Nucleus accumbens (tissue), 56 donors: ENCODE results near the gene STAB2.
"Not testable (repeated sequence)": the region's sequence is repeated elsewhere in the genome, so short reads cannot be mapped to it uniquely, and the experiment has no call there.

Experiments used
- DNase-seq, 56 donors: peaks; one replicate each; lab custom pipeline; 2025; lab: John Stamatoyannopoulos, UW

The STAB2 gene

DNA sequence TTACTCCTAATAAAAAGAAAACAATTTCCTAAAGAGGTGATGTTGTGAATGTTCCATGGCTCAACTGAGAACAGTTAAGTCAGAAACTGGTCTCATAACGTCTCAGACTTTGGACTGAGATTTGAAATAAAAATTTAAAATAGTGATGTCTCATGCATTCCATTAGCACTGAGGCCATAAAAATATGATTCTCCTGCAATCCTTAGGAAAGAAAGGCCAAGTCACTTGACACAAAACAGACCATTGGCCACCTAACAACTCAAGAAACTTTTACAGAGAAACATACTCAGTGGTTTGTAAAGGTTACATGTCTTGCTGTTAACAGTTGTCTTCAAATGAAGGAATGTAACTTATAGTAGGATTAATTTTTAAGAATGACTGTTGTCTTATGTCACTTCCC, 58.1 kb downstream of the STAB2 start:
- DNase-seq = no peak

DNA sequence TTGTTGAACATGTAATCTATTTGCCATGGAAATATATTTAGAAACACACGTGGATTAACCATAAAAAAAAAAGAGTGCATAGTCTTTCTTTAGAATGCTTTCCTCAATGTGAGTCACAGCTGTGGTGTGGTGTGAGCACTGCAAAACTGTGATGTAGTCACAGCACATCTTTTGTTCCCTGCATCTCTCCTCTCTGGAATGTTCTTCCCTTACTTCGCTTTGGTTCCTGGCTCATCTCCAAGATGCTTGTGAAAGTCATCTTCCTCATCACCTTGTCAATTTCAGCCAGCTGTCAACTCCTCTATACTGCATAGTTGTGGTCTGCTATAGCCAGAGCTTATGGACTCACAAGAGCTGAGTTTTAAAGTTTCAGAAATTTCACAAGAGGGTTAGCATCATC, 60.2 kb downstream of the STAB2 start:
- peak in 1 of 56 donors; percentile 2 for DNase-seq

GRCh38 chr12:103652808-103653207, 65.7 kb downstream of the STAB2 start:
- no peak for DNase-seq

DNA sequence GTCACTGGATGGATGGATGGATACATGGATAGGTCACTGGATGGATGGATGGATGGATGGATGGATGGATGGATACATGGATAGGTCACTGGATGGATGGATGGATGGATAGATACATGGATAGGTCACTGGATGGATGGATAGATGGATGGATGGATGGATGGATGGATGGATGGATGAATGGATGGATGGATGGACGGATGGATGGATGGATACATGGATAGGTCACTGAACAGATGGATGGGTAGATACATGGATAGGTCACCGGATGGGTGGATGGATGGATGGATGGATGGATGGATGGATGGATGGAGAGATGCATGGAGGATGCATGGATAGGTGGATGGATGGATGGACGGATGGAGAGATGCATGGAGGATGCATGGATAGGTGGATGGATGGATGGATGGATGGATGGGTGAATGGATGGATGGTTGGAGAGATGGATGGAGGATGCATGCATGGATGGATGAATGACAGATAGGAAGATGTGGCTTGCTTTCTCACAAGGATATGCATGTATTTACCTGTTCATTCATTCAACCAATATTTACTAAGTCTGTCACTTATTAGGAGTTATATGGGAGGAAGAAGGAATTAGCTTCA, 66.6 kb downstream of the STAB2 start:
- not testable (repeated sequence) for DNase-seq

DNA sequence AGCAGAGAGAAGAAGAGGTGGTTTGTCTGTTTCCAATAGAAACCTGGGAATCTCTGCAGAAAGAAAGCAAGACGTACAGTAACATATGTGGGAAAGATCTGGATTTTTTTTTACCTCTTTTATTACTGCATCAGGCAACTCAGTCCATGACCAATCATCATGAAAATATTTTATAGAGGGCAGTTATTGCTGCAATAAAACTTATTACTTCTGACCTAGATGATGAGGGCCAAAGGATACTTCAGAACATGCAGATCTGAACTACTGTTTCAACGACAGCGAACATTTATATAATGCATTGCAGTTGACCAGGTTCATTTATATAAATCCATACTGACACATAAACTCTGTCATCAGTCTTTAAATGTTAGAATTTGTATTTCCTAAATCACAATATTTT, 67.7 kb downstream of the STAB2 start:
- no peak for DNase-seq

GRCh38 chr12:103656291-103656690, 69.2 kb downstream of the STAB2 start:
- no peak for DNase-seq

DNA sequence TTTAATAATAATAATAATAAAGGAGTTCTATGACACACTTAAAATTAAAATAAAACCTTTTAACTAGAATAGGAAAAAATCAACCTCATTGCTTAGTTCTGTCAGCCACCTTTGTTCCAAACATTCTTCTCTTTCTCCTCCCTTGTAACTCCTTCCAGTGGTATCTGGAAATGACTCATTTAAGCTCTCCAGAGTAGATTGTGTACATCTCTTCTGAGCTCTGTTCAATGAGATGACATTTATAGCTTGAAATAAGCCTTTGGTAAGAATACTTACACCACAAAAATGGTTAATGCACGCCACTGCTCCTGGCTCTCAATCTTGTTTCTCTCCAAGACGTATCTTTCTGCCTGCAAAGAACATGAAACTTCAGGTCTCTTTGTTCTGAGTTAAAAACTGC, 70.3 kb downstream of the STAB2 start:
- no peak for DNase-seq

DNA sequence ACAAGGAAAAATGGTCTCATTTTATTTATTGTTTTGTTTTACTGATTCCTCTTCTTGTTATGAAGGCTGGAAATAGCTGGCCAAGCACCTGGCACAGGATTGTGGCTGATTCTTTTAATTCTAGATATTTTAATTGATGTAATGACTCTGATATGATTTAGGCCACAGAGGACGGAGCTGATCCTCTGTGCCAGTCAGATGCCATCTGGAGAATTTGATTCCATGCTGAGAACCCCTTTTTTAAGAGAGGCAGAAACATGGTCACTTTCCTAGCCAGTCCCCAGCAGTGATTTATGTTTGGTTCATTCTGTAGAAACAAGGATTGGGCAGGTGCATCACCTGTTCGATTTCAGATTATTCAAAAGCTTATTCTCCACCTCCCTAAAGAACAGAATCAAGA, 77.6 kb downstream of the STAB2 start:
- DNase-seq = no peak

DNA sequence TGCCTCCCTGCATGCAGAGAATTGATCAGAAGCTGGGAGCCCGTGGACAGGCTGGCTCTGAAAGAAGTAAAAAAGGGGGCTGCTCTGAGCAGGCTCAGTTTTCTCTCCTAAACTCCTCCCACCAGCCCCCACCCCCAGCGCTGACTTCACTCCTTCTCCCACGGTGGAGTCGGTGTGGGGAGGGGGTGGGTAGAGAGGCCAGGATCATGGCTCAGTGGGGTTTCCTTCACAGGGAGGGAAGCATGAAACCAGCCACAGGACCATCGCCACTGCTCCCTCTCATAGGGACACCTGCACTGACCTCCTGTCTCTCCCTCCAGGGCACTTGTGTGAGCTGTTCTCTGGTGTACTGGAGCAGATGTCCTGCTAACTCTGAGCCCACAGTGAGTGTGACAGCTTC, 78.9 kb downstream of the STAB2 start:
- DNase-seq = no peak

GRCh38 chr12:103667125-103667524, 80.1 kb downstream of the STAB2 start:
- DNase-seq = no peak

DNA sequence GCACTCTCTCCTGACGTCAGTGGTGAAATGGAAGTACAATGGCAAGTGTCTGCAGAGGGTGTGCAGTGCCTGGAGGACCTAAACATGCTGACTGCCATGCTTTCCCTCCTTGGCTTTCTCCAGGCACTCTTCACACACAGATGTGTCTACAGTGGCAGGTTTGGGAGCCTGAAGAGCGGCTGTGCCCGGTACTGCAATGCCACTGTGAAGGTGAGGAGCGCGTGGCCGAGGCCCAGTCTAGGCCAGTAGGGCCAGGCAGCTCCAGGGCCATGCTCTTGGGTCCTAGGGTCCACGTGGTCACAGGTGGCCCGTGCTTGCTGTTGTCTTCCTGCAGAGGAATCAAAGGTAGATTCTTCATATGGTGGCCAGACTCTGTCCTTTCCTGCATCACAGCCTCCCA, 81.4 kb downstream of the STAB2 start:
- DNase-seq = no peak

- DNase-seq = no peak
Observed at GRCh38 chr12:103671367-103671766, 84.3 kb downstream of the STAB2 start.

GRCh38 chr12:103672401-103673119, 85.5 kb downstream of the STAB2 start:
- DNase-seq = no peak

- no peak for DNase-seq
Observed at GRCh38 chr12:103673487-103673886, 86.4 kb downstream of the STAB2 start.

DNA sequence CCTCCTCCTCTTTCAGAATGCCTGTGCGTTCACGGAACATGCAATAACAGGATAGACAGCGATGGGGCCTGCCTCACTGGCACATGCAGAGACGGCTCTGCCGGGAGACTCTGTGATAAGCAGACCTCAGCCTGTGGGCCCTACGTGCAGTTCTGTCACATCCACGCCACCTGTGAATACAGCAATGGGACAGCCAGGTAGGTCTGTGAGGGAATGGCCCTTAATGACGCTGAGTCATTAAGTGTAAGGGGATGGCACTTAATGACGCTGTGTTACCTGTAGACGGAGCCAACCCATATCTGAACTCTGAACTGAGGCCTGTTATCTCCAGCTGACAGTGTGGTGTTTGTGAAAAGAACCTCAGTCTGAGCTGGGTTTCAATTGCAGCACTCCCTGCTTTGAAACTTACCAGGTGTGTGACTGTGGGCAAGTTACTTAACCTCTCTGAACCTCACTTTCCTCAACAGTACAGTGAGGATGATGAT, 86.9 kb downstream of the STAB2 start:
- DNase-seq = no peak

DNA sequence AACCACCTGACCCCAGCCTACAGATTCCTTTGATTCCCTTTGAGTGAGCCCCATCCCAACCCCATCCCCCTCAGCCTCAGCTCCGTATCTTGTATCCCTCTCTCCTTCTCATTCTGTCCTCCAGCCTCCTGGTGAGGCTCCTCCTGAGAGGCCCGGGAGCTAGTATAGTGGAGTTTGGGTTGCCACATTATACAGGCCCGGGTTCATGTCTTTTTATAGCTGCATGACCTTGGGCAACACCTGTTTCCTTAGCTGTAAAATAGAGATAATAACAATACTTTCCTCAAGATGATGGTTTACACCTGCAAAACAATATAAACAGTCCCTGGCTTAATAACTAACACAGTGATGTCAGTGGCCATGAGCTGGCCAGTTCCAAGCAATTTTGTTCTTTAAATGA, 89.8 kb downstream of the STAB2 start:
- DNase-seq = no peak

GRCh38 chr12:103677341-103677740, 90.3 kb downstream of the STAB2 start:
- DNase-seq = no peak

DNA sequence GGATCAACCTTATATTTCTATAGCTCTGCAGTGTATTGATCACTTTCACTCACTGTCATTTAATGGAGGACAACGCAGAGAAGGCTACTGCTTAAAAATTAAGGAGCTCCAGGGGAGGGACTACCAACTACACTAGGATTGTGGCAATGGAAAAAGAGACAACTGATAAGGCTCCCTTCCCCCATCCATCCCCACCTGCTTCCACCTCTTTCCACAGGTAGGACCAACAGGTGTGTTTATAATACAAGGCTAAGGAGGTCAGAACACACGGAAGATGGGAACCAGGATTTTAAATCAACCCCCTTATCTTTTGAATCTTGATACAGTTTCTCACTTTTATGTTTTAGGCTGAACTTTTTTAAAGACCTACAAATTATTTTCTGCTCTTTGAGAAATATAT, 90.8 kb downstream of the STAB2 start:
- DNase-seq = no peak

DNA sequence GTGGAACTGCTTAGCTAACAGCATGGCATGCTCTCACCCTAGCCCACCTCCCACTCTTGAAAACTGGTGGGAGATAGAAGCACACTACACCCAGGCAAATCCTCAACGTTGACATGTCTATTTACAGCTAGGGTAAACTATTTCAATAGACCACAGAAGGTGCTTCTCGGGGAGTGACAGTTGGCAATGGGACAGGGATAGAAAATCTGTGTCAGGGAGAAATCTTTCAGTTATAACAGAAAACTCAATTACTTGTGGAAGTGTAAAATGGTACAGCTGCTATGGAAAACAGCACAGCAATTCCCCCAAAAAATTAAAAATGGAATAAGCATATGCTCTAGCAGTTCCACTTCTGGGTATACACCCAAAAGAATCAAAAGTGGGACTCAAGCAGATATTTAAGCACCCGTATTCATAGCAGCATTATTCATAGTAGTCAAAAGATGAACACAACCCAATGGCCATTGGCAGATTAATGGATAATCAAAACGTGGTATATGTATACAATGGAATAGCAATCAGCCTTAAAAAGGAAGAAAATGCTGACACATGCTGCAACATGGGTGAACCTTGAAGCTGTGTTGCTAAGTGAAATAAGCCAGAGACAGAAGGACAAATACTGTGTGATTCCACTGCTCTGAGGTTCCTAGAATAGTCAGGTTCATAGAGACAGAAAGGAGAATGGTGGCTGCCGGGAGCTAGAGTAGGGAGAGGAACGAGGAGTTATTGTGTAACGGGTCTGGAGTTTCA, 92.5 kb downstream of the STAB2 start:
- DNase-seq = no peak

DNA sequence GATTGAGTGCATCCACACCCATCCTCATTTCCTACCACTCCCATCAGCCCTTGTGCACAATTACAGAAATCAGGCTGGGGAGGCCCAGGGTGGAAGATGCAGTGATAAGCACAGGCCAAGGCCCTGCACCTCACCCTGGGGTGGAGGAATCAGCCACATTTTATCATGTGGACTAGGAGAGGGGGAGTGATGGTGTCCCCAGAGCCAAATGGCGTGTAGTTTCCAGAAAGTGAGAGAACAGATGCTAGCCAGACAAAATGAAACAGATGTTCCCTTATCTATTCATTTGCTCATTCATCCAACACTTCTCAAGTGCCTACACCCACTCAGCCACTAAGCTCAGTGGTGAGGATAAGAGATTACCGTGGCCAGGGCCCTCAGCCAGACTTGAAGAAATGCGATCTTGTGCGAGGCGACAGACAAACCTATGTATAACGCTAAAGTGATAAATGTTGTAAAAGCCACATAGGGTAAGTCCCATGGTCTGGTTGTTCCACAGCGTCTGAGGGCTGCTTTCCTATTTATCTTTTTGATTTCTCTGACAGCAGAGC, 93.6 kb downstream of the STAB2 start:
- no peak for DNase-seq

DNA sequence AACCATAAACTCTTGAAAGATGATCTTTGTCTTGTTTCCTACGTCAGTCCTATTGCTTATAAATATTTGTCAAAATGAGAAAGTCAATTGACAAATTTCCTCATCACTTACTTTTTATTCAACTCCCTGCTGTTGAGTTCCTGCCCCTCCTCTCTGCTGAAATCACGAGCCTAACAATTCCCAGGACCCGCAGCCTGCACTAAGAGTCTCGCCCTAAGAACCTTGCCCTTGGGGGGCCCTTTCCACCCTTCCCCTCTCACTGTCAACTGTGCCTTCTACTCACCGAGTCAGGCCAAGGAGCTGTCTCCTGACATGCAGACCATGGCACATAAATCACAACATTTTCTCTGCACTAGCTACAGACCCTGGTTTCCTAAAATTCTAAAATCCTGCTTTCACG, 99.0 kb downstream of the STAB2 start:
- no peak for DNase-seq
